Astrocyte of the spinal cord (primary cell): Measurements from ENCODE around the gene TRIP6.
"Not testable (repeated sequence)": the region's sequence is repeated elsewhere in the genome, so short reads cannot be mapped to it uniquely, and the experiment has no call there.

Experiments used
- DNase-seq: peaks from one replicate; pipeline ENCODE4 v3.0.0; 2011; ENCODE audit warnings: low read depth, low spot score
- H3K4me3 ChIP-seq: 2 replicates; pipeline ENCODE4 v1.5.1; 2011; ENCODE audit warnings: low read depth, mild to moderate bottlenecking, low read length, moderate library complexity
- in situ Hi-C: cut with HindIII; loops from 2 replicates; pipeline ENCODE4 v1.10.0; 2017; ENCODE audit warnings: low sequenced_read_pairs
- TF ChIP-seq, protein P1 (sequence below): IDR thresholded peaks from 2 replicates; pipeline ENCODE4 v1.5.1; 2012; ENCODE audit warnings: low read depth, mild to moderate bottlenecking, low read length, inconsistent platforms

The TRIP6 gene

GRCh38 chr7:100914879-100915447 is 47.8 kb downstream of the TRIP6 start:
- TF ChIP-seq, protein P1, sequence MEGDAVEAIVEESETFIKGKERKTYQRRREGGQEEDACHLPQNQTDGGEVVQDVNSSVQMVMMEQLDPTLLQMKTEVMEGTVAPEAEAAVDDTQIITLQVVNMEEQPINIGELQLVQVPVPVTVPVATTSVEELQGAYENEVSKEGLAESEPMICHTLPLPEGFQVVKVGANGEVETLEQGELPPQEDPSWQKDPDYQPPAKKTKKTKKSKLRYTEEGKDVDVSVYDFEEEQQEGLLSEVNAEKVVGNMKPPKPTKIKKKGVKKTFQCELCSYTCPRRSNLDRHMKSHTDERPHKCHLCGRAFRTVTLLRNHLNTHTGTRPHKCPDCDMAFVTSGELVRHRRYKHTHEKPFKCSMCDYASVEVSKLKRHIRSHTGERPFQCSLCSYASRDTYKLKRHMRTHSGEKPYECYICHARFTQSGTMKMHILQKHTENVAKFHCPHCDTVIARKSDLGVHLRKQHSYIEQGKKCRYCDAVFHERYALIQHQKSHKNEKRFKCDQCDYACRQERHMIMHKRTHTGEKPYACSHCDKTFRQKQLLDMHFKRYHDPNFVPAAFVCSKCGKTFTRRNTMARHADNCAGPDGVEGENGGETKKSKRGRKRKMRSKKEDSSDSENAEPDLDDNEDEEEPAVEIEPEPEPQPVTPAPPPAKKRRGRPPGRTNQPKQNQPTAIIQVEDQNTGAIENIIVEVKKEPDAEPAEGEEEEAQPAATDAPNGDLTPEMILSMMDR: no peak
- DNase-seq: no peak
- in situ Hi-C loops: no loop called here
- H3K4me3 ChIP-seq: no peak overlapping the region

- DNase-seq, in situ Hi-C loops, H3K4me3 ChIP-seq: not testable (repeated sequence)
Observed at GRCh38 chr7:100919335-100919734, 52.1 kb downstream of the TRIP6 start.

- in situ Hi-C loops, H3K4me3 ChIP-seq, DNase-seq: not testable (repeated sequence)
Observed at GRCh38 chr7:100919779-100920437, 52.7 kb downstream of the TRIP6 start.

- no peak overlapping the region for H3K4me3 ChIP-seq
- DNase-seq: no peak
- in situ Hi-C loops: no loop called here
- TF ChIP-seq, protein P1: no peak
Observed at GRCh38 chr7:100921039-100921438, 53.9 kb downstream of the TRIP6 start.
